Upper lobe of left lung (tissue), 4 donors: ENCODE measurements around the gene ACACA.

Source experiments
- EP300 ChIP-seq, 4 donors: sonication (generic); formaldehyde crosslinking; IDR thresholded peaks; one replicate each; pipeline ENCODE4 v1.5.1; 2017; ENCODE audit warnings: antibody characterized with exemption in 4 of 4, control low read depth in 2 of 4
- POLR2AphosphoS5 ChIP-seq, 2 donors: sonication (generic); formaldehyde crosslinking; IDR thresholded peaks; one replicate each; pipeline ENCODE4 v1.5.1; 2017; ENCODE audit warnings: antibody characterized with exemption in 2 of 2
- TF ChIP-seq, protein P1 (sequence below), 6 experiments: fragments of 450-650 bp in 4 of 6; fragments of 200-600 bp in 2 of 6; sonication (generic) in 2 of 6; IDR thresholded peaks; one replicate each; pipeline ENCODE4 v1.5.1; 2016 to 2019; ENCODE audit warnings: antibody characterized with exemption in 6 of 6

DNA sequence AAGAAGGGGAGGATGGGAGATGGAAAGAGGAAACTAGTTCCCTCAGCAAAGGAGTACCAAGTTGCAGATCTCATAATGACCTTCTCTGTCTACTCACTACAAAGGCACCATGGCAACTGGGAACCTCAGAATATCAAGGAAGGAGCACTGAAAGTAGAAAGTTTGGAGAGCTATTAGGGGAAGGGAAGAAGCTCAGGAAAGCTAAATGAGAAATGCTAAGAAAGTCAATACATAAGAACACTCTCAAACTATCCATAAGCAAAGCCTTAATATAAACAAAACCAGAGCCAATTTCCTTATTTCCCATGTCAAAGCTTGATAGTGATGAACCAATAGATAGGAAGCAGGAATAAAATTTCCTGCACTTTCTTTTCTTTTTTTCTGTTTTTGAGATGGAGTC lies 88.8 kb downstream of the ACACA start:
- TF ChIP-seq EP300 (IDR thresholded peaks at IDR 0.05) (no peak), POLR2AphosphoS5 (IDR thresholded peaks at IDR 0.05) (no peak)
- TF ChIP-seq, protein P1, sequence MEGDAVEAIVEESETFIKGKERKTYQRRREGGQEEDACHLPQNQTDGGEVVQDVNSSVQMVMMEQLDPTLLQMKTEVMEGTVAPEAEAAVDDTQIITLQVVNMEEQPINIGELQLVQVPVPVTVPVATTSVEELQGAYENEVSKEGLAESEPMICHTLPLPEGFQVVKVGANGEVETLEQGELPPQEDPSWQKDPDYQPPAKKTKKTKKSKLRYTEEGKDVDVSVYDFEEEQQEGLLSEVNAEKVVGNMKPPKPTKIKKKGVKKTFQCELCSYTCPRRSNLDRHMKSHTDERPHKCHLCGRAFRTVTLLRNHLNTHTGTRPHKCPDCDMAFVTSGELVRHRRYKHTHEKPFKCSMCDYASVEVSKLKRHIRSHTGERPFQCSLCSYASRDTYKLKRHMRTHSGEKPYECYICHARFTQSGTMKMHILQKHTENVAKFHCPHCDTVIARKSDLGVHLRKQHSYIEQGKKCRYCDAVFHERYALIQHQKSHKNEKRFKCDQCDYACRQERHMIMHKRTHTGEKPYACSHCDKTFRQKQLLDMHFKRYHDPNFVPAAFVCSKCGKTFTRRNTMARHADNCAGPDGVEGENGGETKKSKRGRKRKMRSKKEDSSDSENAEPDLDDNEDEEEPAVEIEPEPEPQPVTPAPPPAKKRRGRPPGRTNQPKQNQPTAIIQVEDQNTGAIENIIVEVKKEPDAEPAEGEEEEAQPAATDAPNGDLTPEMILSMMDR (IDR thresholded peaks at IDR 0.05) = no peak
